ENCODE data around the gene ASMTL.

- TF ChIP-seq CTCF (IDR thresholded peaks at IDR 0.05): no peak
- no peak for TF ChIP-seq EZH2 (IDR thresholded peaks at IDR 0.05)
These were observed 33.7 kb downstream of the ASMTL start for GRCh38 chrX:1418901-1419544.
